ENCODE data around the gene ATG9B. TPM values are rescaled to one million over a fixed set of nuclear protein-coding genes. Genes with fewer than 3 reads are reported as not detected.

ATG9B gene
- total RNA-seq, 1 donor from 2014 or later = 0.17 TPM

DNA sequence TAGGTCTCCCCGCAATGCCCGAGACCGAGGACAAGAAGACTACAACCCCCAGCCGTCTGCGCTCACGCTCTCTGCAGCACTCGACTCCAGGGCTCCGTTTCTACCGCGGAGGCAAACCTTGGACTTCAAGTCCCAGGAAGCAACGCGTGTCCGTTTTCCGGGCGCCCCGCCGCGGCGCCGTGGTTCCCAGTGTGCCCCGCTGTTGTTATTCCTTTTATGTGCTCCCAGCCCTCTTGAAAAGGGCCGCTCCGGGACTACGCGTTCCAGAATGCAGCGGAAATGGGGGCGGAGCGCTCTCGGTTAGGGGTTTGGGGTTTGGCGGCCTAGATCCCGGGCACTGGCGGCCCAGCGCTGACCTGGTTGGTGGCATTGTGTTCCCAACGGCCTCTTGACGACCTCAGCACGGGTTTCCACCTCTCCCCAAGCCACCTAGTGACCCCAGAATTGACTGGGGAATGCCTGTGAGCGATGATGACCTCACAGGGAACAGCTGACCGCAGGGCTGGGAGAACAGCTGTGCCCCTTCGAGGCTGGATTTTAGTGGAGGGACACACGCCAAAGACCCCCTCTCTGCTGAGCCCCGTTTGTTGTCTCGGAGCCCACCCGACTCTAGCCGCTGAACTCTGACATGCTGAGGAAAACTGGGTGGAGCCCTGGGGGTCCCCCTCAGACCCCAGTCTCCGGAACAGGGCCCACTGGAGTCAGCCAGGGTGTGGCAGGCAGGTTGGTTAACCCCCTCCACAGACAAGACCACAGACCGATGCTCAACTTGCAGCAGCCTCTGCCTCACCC lies 33.9 kb upstream of the ATG9B start:
- TF ChIP-seq, protein P1, sequence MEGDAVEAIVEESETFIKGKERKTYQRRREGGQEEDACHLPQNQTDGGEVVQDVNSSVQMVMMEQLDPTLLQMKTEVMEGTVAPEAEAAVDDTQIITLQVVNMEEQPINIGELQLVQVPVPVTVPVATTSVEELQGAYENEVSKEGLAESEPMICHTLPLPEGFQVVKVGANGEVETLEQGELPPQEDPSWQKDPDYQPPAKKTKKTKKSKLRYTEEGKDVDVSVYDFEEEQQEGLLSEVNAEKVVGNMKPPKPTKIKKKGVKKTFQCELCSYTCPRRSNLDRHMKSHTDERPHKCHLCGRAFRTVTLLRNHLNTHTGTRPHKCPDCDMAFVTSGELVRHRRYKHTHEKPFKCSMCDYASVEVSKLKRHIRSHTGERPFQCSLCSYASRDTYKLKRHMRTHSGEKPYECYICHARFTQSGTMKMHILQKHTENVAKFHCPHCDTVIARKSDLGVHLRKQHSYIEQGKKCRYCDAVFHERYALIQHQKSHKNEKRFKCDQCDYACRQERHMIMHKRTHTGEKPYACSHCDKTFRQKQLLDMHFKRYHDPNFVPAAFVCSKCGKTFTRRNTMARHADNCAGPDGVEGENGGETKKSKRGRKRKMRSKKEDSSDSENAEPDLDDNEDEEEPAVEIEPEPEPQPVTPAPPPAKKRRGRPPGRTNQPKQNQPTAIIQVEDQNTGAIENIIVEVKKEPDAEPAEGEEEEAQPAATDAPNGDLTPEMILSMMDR (IDR thresholded peaks at IDR 0.05) = no peak
- peak; percentile 99 for DNase-seq
- peak; percentile 87 for ATAC-seq
- intact Hi-C loops (cut with DNase I) = no loop called here
- H3K9me3 ChIP-seq = no peaks in the 10 kb centered on the region
- H3K27ac ChIP-seq = peak overlapping the region; percentile 98
- peak overlapping the region; percentile 84 for H3K4me3 ChIP-seq
- H3K36me3 ChIP-seq = no peaks in the 10 kb centered on the region
- no peaks in the 10 kb centered on the region for H3K27me3 ChIP-seq
- H3K4me1 ChIP-seq = peaks cover 36% of the 10 kb centered on the region

GRCh38 chr7:151057506-151057988 lies 33.3 kb upstream of the ATG9B start, which contains the start of gene CDK5:
Gene CDK5 (minus strand): TSS chr7:151057897. CDS start chr7:151057848, 49 bp downstream.
- intact Hi-C loops (cut with DNase I) = no loop called here
- peaks cover 36% of the 10 kb centered on the region for H3K4me1 ChIP-seq
- peak within 1 kb of the TSS; percentile 98 for H3K27ac ChIP-seq
- H3K27me3 ChIP-seq = no peaks in the 10 kb centered on the region
- peak within 1 kb of the TSS; percentile 84 for H3K4me3 ChIP-seq
- no peaks in the 10 kb centered on the region for H3K9me3 ChIP-seq
- no peak for DNase-seq
- TF ChIP-seq, protein P1 (IDR thresholded peaks at IDR 0.05) = no peak
- H3K36me3 ChIP-seq = no peaks in the 10 kb centered on the region
- no peak for ATAC-seq

GRCh38 chr7:151056666-151057505 lies 32.6 kb upstream of the ATG9B start:
- ATAC-seq (no peak), DNase-seq (no peak)
- Histone ChIP-seq H3K9me3 (no peaks in the 10 kb centered on the region), H3K36me3 (no peaks in the 10 kb centered on the region), H3K4me1 (peaks cover 35% of the 10 kb centered on the region), H3K27me3 (no peaks in the 10 kb centered on the region), H3K4me3 (peak overlapping the region; percentile 84), H3K27ac (peak overlapping the region; percentile 98)
- intact Hi-C loops (cut with DNase I) = no loop called here
- TF ChIP-seq, protein P1 (IDR thresholded peaks at IDR 0.05) = no peak

GRCh38 chr7:151056283-151056665 lies 32.0 kb upstream of the ATG9B start:
- TF ChIP-seq, protein P1 (IDR thresholded peaks at IDR 0.05) = no peak
- Histone ChIP-seq H3K36me3 (no peaks in the 10 kb centered on the region), H3K4me3 (no peak overlapping the region), H3K27me3 (no peaks in the 10 kb centered on the region), H3K9me3 (no peaks in the 10 kb centered on the region), H3K4me1 (peaks cover 29% of the 10 kb centered on the region), H3K27ac (no peak overlapping the region)
- intact Hi-C loops (cut with DNase I) = no loop called here
- ATAC-seq (no peak), DNase-seq (no peak)

- no peak overlapping the region for H3K27ac ChIP-seq
- H3K4me1 ChIP-seq = peaks cover 19% of the 10 kb centered on the region
- intact Hi-C loops (cut with DNase I) = no loop called here
- no peak overlapping the region for H3K4me3 ChIP-seq
- no peak for ATAC-seq
- no peaks in the 10 kb centered on the region for H3K9me3 ChIP-seq
- DNase-seq = no peak
- H3K27me3 ChIP-seq = no peaks in the 10 kb centered on the region
- TF ChIP-seq, protein P1 (IDR thresholded peaks at IDR 0.05) = no peak
- no peaks in the 10 kb centered on the region for H3K36me3 ChIP-seq
These were observed 29.5 kb upstream of the ATG9B start for GRCh38 chr7:151053751-151054150.
